ENCODE data around the gene GOLGA6B.

Gene GOLGA6B

GRCh38 chr15:72685301-72685924 lies 30.9 kb downstream of the GOLGA6B start:
- Histone ChIP-seq H3K9me3 (no peaks in the 10 kb centered on the region), H3K27ac (peak overlapping the region; percentile 87 to 93), H3K36me3 (no peaks in the 10 kb centered on the region), H3K27me3 (no peaks in the 10 kb centered on the region), H3K4me3 (peak overlapping the region; percentile 64), H3K4me1 (peaks cover 0 to 15% (median 8%) of the 10 kb centered on the region in 4 donors)
- TF ChIP-seq CTCF (IDR thresholded peaks at IDR 0.05), result peak in 1 of 2 experiments; percentile 7
- DNase-seq, result no peak
- intact Hi-C loops (cut with DNase I; ENCODE audit: low total_unique reads), result loop anchor here (5.0 kb wide), 2 partner anchors 97 to 213 kb away; partner anchors contain the start of genes ADPGK and ARIH1

- intact Hi-C loops (cut with DNase I; ENCODE audit: low total_unique reads), result loop anchor here (5.0 kb wide), 2 partner anchors 96 to 214 kb away; partner anchors contain the start of genes ADPGK and ARIH1
- Histone ChIP-seq H3K36me3 (no peaks in the 10 kb centered on the region), H3K27ac (peak within 1 kb of the TSS; percentile 87 to 93), H3K27me3 (no peaks in the 10 kb centered on the region), H3K9me3 (no peaks in the 10 kb centered on the region), H3K4me3 (peak within 1 kb of the TSS; percentile 64), H3K4me1 (peaks cover 0 to 15% (median 8%) of the 10 kb centered on the region in 4 donors)
- peak; percentile 86 to 91 for DNase-seq
- no peak for TF ChIP-seq CTCF (IDR thresholded peaks at IDR 0.05)
These were observed 31.7 kb downstream of the GOLGA6B start, which contains the start of the genes BBS4 and HIGD2B for GRCh38 chr15:72685925-72686794. TSS of gene BBS4 (plus strand) at chr15:72686207. CDS start at chr15:72686228, 21 bp downstream. TSS of gene HIGD2B (minus strand) at chr15:72686182. CDS start at chr15:72676374, 9,808 bp downstream.

- DNase-seq, result no peak
- Histone ChIP-seq H3K4me3 (no peak overlapping the region), H3K27me3 (no peaks in the 10 kb centered on the region), H3K4me1 (peaks cover 0 to 15% (median 8%) of the 10 kb centered on the region in 4 donors), H3K9me3 (no peaks in the 10 kb centered on the region), H3K27ac (no peak overlapping the region), H3K36me3 (no peaks in the 10 kb centered on the region)
- TF ChIP-seq CTCF (IDR thresholded peaks at IDR 0.05), result no peak
- intact Hi-C loops (cut with DNase I; ENCODE audit: low total_unique reads), result loop anchor here (5.0 kb wide), 2 partner anchors 94 to 216 kb away; partner anchors contain the start of genes ADPGK and ARIH1
These were observed 34.2 kb downstream of the GOLGA6B start for GRCh38 chr15:72688697-72689096.

GRCh38 chr15:72690938-72691337 lies 36.4 kb downstream of the GOLGA6B start:
- no peak for TF ChIP-seq CTCF (IDR thresholded peaks at IDR 0.05)
- no peak overlapping the region for H3K27ac ChIP-seq
- intact Hi-C loops (cut with DNase I; ENCODE audit: low total_unique reads), result no loop called here
- H3K9me3 ChIP-seq, result no peaks in the 10 kb centered on the region
- no peak for DNase-seq
- no peaks in the 10 kb centered on the region for H3K27me3 ChIP-seq
- H3K4me1 ChIP-seq, result peaks cover 0 to 7% (median 3%) of the 10 kb centered on the region in 4 donors
- no peak overlapping the region for H3K4me3 ChIP-seq
- no peaks in the 10 kb centered on the region for H3K36me3 ChIP-seq

- H3K4me1 ChIP-seq, result no peaks in the 10 kb centered on the region
- no peaks in the 10 kb centered on the region for H3K9me3 ChIP-seq
- no peak overlapping the region for H3K4me3 ChIP-seq
- DNase-seq, result no peak
- H3K27ac ChIP-seq, result no peak overlapping the region
- H3K36me3 ChIP-seq, result peaks cover 0 to 8% (median 0%) of the 10 kb centered on the region in 3 donors
- TF ChIP-seq CTCF (IDR thresholded peaks at IDR 0.05), result no peak
- intact Hi-C loops (cut with DNase I; ENCODE audit: low total_unique reads), result no loop called here
- no peaks in the 10 kb centered on the region for H3K27me3 ChIP-seq
These were observed 44.4 kb downstream of the GOLGA6B start for GRCh38 chr15:72698938-72699337.

Measured in tibial artery (tissue), 4 donors.